ENCODE measurements around the gene LEKR1.
"Not testable (repeated sequence)": the region's sequence is repeated elsewhere in the genome, so short reads cannot be mapped to it uniquely, and the experiment has no call there.

The LEKR1 gene

DNA sequence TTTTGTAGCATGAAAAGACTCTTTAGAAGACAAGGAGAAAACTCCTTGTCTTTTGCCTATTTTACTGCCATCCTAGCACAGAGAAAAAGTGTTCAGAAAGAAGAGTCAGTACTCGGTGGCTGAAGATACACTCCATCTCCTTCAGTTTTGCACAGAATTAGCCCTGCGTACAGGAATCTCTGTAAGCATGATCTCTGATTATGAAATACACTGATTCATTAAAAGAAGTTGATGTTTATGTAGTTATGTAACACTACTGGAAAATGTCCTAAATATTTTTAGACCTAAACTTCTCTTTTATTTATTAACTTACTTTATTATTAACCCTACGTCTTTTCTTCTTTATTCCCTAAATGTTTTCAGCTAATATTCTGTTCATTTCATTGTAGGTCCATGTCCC, 138.4 kb downstream of the LEKR1 start:
- in situ Hi-C loops (cut with HindIII; ENCODE audit: low sequenced_read_pairs): no loop called here

DNA sequence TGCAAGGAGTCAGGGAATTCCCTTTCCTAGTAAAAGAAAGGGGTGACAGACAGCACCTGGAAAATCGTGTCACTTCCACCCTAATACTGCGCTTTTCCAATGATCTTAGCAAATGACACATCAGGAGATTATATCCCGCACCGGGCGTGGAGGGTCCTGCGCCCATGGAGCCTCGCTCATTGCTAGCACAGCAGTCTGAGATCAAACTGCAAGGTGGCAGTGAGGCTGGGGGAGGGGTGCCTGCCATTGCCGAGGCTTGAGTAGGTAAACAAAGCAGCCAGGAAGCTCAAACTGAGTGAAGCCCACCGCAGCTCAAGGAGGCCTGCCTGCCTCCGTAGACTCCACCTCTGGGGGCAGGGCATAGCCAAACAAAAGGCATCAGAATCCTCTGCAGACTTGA, 140.2 kb downstream of the LEKR1 start:
- in situ Hi-C loops (cut with HindIII; ENCODE audit: low sequenced_read_pairs): not testable (repeated sequence)

DNA sequence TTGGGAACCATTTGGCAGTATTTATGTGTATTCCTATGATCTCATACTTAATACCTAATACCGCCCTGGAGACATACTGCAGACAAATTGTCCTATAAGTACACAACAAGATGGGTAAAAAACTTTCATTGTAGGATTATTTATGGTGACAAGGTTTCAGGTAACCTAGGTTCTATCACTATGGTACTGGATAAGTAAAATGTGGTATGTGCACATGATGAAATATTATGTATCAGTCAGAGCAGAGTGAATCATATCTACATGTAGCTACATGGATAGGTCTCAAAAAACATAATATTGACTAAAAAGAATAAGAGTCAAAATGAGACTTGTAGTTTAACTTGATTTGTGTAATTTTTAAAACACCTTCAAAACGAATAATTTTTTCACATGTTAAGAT, 147.8 kb downstream of the LEKR1 start:
- in situ Hi-C loops (cut with HindIII; ENCODE audit: low sequenced_read_pairs): no loop called here

DNA sequence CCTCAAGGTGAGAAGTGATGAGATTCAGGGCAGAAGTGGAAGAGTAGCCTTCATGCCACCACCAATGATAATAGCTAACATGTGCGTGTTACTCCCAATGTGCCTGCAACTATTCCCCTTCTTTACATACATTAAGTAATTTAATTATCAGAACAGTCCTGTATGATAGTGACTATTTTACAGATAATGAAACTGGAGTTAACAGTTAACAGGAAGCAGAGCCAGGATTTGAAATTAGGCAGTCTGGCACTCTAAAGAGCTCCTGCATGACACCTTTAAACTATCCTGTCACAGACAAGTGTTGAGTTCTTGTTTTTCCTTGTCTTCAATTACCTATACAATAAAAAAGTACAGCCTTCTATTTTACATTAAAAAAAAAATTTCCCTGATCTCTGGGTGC, 148.8 kb downstream of the LEKR1 start:
- in situ Hi-C loops (cut with HindIII; ENCODE audit: low sequenced_read_pairs): no loop called here

DNA sequence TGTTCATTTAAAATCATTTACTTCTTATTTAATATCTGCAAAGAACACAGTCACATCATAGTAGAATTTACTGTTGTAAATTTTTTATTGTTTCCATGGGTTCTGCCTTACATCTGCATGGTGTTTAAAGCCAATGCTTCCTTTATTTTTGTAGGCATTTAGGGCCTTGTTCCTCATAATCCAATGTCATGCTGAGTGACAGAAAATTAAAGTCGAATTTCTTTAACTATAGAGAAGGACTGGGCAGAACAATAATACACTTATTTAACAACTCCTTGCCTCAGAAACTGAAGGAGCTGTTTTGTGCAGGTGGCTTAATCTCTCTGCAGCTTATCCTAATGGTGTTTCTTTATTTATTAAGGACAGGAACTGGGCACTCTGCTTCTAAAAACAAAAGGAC, 149.6 kb downstream of the LEKR1 start:
- in situ Hi-C loops (cut with HindIII; ENCODE audit: low sequenced_read_pairs): no loop called here

DNA sequence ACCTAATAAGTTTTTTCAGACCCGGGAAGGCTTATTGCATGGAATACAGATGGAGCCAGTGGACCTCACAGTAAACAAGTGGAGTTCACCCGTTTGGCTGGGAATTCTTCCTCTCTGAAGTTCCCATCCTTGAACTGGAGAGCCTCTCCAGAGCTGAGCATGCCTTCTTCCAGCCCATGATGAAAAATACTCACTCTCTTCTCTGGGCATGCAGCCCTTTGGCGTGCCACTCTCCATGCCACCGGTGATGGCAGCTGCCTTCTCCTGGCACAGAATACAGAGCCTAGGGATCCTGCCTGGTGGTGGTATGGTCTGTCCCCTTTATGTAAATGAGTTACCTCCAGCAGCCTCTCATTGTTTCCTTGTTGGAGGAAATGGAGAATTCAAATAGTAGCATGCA, 150.8 kb downstream of the LEKR1 start:
- in situ Hi-C loops (cut with HindIII; ENCODE audit: low sequenced_read_pairs): no loop called here

DNA sequence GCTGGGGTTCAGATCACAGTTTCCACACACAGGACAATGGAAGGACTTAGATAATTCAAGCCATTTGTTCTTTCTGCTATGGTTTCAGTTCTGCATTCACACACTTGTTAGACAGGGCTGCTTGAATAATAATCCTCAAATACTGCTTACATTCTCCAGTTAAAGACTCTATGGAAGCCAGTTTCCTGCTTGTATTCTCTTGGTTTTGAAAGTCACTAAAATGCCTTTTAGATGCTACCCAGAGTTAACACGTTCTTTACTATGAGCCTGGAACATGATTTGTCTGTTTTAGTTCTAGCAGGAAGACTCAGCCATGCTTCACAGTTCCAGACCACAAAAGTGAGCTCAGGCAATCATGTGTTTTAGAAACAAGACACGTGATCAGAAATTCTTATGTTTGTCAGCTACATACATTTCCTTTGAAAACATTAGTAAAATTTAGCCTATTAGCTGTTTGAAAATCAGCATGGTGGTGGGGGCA, 152.4 kb downstream of the LEKR1 start:
- in situ Hi-C loops (cut with HindIII; ENCODE audit: low sequenced_read_pairs): no loop called here

DNA sequence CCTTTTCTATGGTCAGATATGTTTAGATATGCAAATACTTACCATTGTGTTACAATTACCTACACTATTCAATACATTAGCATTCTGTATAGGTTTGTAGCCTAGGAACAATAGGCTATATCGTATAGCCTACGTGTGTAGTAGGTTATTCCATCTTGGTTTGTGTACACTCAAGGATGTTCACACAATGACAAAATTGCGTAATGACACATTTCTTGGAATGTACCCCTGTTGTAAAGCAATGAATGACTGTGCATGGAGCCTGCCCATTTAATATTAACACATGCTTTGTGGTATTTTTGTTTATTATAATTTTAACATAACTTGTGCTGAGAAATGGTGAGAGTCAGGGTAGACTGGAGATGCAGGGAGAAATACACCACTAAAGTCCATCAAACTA, 154.9 kb downstream of the LEKR1 start:
- in situ Hi-C loops (cut with HindIII; ENCODE audit: low sequenced_read_pairs): loop anchor here (5.0 kb wide), 1 partner anchor 51 kb away; no protein-coding TSS in a partner anchor

DNA sequence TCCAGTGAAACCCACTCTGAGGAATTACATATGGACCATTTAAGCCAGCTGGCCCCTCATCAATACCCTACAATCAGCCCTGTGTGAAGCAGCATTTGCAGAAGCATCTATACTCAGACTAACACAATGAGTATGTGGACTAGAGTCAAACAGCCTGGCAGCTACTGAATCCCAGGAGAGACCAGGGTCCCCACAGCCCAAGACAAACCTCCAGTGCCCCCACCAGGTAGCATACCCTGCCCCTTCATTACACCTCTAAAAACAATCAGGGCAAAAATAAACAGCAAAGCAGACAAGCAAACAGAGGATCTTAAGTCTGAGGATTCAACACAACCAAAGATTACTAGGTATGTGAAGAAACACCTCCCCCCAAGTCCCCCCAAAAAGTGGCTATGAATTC, 157.4 kb downstream of the LEKR1 start:
- in situ Hi-C loops (cut with HindIII; ENCODE audit: low sequenced_read_pairs): loop anchor here (5.0 kb wide), 1 partner anchor 49 kb away; no protein-coding TSS in a partner anchor

DNA sequence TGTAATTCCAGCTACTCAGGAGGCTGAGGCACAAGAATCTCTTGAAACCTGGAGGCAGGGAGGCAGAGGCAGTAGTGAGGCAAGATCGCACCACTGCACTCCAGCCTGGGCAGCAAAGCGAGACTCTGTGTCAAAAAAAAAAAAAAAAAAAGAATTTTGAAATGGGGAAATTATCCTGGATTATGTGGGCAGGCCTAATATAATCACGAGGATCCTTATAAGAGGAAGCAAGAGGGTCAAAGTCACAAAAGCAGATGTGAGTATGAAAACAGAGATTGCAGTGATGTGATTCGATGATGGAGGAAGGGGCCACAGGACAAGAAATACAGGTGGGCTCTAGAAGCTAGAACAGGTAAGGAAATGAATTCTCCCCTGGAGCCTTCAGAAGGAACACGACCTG, 159.6 kb downstream of the LEKR1 start:
- in situ Hi-C loops (cut with HindIII; ENCODE audit: low sequenced_read_pairs): no loop called here

DNA sequence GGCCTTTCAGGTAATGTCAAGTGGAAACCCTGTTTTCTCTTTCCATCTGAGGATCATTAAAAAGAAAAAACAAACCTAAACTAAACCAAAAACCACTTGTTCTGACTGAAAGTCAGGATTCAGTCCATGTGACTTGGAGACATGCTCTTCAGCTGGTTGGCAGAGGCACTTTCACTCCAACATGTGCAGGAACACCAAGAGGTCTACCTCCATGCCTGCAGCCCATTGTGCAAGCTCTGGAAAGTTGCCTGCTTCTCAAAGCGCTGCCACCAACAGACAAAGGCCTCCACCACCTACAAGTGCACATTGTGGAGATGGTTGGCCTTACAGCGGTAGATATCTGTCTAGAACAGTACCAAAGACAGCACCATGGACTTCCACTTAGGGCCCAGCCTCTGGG, 161.8 kb downstream of the LEKR1 start:
- in situ Hi-C loops (cut with HindIII; ENCODE audit: low sequenced_read_pairs): no loop called here

DNA sequence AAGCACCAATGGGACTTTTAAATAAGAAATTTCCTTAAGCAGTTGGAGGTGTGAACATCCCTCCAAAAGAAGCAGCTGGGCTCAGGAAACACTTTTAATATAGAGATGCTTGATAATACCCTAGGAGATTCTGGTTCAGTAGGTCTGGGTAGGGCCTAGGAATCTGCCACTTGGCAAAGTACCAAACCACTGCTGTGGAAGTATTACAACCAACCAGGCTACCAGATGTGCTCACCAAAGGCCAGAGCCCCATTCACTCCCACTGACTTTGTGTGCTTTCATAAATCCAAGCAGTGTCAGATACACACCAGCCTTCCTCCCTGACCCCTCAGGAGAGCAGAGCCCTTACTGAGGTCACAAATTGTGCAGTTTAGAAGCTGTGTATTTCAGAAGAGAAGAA, 171.2 kb downstream of the LEKR1 start:
- in situ Hi-C loops (cut with HindIII; ENCODE audit: low sequenced_read_pairs): no loop called here

DNA sequence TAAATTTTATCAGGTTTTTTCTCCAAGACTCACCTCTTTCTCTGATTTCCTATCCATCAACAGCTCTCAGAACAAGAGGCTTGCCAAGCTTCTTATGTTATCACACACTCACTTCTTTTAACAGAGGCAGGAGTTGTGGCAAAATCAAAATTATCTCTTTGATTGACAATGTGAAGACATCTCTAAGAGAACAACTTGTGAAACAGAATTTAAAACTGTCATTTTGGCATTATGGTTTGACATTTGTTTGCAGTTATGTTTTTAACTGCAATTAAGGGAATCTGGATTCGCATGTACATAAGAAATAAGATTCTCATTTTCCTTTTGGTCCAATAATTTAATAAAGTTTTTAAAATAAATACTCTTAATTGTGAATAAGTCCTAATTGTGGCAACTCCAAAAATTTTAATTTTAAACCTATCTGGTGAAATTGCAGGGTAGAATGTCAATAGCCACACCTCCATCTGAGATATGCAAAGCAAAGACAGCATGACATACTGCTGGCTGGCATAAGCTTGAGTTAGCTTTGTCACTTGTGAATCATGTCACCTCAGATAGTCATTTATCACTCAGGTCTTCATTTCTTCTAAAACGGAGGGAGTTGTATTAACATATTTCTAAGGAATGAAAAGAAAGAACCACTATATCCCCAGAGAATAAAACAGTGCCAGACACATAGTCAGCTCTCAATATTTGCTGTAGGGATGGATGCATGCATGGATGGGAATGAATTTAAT, 175.2 kb downstream of the LEKR1 start:
- in situ Hi-C loops (cut with HindIII; ENCODE audit: low sequenced_read_pairs): no loop called here

DNA sequence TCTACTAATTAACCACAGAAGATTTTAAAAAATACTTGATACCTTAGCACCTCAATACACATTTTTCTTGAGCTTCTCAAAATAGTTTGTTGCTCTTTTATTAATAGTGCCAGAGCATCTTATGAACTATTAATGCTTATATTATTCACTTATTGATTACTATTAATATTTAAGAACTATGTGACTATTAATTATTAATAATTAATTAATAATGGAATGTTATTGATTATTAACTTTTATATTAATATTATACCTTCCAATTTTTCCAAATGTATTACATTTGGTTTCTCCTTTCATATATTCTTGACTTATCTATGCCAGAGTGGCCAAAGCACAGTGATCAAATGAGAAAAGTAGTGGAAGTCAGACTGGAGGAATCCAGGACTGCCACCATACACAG, 195.5 kb downstream of the LEKR1 start:
- in situ Hi-C loops (cut with HindIII; ENCODE audit: low sequenced_read_pairs): no loop called here

DNA sequence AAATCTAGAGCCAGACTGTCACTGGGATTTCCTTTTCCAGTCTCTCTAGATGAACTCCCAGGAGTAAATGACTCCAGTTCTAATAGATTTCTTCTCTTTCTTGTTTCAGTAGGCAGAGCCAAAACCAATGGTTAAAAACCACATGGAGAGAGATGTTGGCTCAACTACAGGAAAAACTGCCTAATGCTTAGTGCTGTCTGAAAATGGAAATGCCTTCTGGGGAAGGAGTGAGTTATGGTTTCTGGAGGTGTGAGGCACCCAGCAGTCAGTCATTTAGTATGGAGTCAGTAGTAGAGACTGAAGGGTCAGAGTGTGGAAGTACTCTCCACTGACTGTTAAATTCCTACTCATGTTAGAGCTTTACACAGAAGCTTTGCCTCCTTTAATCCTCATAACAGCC, 197.1 kb downstream of the LEKR1 start:
- in situ Hi-C loops (cut with HindIII; ENCODE audit: low sequenced_read_pairs): no loop called here

DNA sequence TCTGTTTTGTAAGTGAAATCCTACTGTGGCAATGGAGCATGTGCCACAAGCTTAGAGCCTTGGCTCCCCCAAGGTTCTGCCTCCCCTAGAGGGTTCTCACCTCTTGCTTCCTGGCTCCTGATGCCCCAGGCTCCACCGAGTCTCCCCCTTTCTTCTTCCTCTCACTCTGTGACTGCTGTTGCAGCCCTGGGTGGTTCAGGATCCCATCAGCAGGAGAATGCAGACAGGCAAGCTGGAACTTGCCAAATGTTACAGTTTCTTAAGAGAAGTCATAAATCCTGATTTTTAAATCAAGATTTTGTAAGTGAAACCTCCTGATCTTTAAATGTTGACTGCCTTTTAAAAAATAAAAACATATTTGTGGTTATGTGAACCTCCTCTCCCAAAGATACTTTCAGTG, 199.9 kb downstream of the LEKR1 start:
- in situ Hi-C loops (cut with HindIII; ENCODE audit: low sequenced_read_pairs): no loop called here

DNA sequence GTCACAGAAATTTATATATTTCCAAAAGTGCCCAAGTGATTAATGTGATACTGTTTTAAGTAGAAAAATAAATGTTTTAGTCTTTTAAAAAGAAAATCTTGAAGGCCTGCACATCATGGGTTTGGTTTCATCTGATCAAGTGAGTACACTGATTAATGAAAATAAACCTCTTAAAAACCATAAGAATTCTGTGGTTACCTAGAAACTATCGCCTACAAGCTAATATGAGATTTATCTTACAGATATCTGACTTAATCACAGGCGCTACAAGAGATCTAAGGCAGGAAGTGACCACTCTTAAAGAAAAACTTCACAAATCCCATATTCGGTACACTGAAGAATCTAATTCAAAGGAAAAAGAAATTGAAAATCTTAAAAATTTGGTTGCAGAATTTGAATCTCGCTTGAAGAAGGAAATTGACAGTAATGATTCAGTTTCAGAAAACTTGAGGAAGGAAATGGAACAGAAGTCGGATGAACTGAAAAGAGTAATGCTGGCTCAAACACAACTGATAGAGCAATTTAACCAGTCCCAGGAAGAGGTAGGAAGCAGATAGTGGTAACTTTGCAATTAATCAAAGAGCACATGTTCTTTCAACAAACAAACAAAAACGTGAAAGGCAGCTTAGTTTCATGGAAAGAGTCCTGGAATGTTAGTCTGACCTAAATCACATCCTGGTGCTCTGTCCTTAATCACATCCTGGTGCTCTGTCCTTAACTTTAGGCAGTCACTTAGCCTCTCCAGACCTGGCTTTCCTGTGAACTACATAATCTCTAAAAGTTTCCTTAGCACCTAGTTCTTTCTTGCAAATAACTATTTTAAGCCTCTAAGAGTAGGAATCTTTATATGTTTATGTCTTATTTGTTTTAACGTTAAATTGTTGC, 201.9 kb downstream of the LEKR1 start:
- in situ Hi-C loops (cut with HindIII; ENCODE audit: low sequenced_read_pairs): no loop called here

DNA sequence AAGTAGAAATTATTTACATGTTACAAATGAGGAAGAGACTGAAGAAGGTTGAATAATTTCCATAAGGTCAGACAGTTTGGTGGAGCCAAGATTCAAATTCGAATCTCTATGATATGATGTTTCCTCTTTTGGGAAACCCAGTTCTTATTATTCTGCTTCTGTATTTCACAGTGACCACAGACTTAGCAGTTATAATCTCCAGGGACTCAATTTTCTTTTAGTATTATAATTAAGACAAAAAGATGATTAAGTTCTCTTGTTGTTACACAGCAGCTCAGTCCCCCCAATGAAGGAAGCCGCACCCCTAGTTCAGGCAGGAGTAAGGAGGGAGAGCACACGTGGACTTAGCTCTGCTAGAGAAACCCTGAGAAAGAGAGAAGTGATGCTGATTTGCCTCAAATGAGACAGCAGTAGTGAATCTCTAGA, 203.2 kb downstream of the LEKR1 start:
- in situ Hi-C loops (cut with HindIII; ENCODE audit: low sequenced_read_pairs): no loop called here

DNA sequence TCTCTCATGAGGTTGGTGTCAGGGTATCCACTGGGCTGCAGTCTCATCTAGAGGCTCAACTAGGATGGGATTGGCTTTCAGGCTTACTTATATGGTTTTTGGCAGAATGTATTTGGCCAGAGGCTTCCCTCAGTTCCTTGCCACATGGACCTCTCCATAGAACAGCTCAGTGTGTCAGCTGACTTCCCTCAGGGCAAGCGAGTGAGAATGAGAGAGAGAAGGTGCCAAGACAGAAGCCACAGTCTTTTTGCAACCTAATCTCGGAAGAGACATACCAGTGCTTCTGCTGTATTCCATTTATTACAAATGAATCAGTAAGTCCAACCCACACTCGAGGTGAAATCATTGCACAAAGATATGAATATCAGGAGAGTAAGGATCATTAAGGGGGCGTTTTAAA, 204.6 kb downstream of the LEKR1 start:
- in situ Hi-C loops (cut with HindIII; ENCODE audit: low sequenced_read_pairs): loop anchor here (5.0 kb wide), 1 partner anchor 48 kb away; no protein-coding TSS in a partner anchor

DNA sequence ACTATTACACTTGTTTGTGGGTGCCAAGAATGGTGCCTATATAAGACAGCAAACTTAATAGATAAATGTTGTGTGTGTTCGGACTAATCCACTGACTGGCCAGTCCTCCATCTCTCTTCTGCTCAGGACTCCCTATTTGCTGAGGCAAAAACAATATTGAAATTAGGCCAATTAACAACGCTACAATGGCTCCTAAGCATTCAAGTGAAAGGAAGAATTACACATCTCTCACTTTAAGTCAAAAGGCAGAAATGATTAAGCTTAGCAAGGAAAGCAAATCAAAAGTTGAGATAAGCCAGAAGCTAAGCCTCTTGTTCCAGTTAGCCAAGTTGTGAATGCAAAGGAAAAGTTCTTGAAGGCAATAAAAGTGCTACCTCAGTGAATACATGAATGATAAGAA, 206.8 kb downstream of the LEKR1 start:
- in situ Hi-C loops (cut with HindIII; ENCODE audit: low sequenced_read_pairs): loop anchor here (5.0 kb wide), 1 partner anchor 51 kb away; no protein-coding TSS in a partner anchor

DNA sequence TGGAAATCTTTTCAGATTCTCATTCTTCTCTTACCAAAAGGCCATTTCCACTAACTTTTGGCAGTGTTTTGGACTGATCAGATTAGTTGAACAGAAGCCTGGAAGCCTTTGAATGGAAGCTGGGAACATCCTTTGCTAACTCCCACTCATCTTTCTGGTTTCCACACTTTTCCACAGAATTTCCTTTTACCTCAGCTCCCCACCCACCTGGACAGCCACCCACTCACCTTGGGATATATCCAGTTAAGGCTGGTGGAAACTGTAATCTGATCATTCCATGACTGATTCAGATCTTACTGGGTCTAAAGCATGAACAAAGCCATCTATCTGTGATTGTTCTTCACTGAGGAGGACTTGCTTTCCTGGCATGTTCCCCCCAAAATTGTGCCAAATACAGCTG, 214.3 kb downstream of the LEKR1 start:
- in situ Hi-C loops (cut with HindIII; ENCODE audit: low sequenced_read_pairs): no loop called here

DNA sequence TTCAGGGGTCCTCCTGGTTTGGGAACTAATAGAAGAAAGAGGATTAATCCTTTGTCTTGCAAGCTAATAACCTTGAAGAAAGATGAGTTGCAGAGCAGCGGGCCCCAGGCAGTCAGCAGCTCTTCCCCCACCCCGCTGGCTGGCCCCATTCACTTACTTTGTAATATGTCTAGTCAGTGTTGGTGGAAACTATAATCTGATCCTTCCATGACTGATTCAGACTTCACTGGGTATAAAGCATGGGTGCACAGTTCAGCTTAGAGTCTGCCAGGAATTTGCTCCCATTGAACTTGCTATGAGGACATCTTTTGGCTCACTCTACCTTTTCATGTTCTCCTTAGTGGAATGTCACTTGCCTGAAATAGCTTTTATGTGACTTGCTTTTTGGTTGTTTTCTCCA, 216.1 kb downstream of the LEKR1 start:
- in situ Hi-C loops (cut with HindIII; ENCODE audit: low sequenced_read_pairs): no loop called here
